Measurements from ENCODE around the gene ZNF618.

- no peak for TF ChIP-seq CTCF (IDR thresholded peaks at IDR 0.05; ENCODE audit: poor library complexity)
- TF ChIP-seq EZH2 (IDR thresholded peaks at IDR 0.05; ENCODE audit: borderline replicate concordance): no peak
These were observed 207.6 kb downstream of the ZNF618 start for GRCh38 chr9:114083666-114084065.
